Measurements from ENCODE around the gene DNM3. TPM values are rescaled to one million over a fixed set of nuclear protein-coding genes. Genes with fewer than 3 reads are reported as not detected.

The DNM3 gene
- total and polyA plus RNA-seq, 2 experiments from 2014 or later = 5.2 to 12.2 TPM

- TF ChIP-seq, protein P1, sequence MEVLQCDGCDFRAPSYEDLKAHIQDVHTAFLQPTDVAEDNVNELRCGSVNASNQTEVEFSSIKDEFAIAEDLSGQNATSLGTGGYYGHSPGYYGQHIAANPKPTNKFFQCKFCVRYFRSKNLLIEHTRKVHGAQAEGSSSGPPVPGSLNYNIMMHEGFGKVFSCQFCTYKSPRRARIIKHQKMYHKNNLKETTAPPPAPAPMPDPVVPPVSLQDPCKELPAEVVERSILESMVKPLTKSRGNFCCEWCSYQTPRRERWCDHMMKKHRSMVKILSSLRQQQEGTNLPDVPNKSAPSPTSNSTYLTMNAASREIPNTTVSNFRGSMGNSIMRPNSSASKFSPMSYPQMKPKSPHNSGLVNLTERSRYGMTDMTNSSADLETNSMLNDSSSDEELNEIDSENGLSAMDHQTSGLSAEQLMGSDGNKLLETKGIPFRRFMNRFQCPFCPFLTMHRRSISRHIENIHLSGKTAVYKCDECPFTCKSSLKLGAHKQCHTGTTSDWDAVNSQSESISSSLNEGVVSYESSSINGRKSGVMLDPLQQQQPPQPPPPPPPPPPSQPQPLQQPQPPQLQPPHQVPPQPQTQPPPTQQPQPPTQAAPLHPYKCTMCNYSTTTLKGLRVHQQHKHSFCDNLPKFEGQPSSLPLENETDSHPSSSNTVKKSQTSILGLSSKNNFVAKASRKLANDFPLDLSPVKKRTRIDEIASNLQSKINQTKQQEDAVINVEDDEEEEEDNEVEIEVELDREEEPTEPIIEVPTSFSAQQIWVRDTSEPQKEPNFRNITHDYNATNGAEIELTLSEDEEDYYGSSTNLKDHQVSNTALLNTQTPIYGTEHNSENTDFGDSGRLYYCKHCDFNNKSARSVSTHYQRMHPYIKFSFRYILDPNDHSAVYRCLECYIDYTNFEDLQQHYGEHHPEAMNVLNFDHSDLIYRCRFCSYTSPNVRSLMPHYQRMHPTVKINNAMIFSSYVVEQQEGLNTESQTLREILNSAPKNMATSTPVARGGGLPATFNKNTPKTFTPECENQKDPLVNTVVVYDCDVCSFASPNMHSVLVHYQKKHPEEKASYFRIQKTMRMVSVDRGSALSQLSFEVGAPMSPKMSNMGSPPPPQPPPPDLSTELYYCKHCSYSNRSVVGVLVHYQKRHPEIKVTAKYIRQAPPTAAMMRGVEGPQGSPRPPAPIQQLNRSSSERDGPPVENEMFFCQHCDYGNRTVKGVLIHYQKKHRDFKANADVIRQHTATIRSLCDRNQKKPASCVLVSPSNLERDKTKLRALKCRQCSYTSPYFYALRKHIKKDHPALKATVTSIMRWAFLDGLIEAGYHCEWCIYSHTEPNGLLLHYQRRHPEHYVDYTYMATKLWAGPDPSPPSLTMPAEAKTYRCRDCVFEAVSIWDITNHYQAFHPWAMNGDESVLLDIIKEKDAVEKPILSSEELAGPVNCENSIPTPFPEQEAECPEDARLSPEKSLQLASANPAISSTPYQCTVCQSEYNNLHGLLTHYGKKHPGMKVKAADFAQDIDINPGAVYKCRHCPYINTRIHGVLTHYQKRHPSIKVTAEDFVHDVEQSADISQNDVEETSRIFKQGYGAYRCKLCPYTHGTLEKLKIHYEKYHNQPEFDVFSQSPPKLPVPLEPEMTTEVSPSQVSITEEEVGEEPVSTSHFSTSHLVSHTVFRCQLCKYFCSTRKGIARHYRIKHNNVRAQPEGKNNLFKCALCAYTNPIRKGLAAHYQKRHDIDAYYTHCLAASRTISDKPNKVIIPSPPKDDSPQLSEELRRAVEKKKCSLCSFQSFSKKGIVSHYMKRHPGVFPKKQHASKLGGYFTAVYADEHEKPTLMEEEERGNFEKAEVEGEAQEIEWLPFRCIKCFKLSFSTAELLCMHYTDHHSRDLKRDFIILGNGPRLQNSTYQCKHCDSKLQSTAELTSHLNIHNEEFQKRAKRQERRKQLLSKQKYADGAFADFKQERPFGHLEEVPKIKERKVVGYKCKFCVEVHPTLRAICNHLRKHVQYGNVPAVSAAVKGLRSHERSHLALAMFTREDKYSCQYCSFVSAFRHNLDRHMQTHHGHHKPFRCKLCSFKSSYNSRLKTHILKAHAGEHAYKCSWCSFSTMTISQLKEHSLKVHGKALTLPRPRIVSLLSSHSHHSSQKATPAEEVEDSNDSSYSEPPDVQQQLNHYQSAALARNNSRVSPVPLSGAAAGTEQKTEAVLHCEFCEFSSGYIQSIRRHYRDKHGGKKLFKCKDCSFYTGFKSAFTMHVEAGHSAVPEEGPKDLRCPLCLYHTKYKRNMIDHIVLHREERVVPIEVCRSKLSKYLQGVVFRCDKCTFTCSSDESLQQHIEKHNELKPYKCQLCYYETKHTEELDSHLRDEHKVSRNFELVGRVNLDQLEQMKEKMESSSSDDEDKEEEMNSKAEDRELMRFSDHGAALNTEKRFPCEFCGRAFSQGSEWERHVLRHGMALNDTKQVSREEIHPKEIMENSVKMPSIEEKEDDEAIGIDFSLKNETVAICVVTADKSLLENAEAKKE (CRISPR knock-in tag; IDR thresholded peaks at IDR 0.05) = no peak
- TF ChIP-seq ZNF114 (CRISPR knock-in tag; IDR thresholded peaks at IDR 0.05) = no peak
- TF ChIP-seq CTCF (conservative IDR thresholded peaks at IDR 0.05; ENCODE audit: low read depth in 2 of 2) = no peak
- TF ChIP-seq NANOG (IDR thresholded peaks at IDR 0.05; ENCODE audit: borderline replicate concordance) = no peak
- no peak for TF ChIP-seq STAT1 (IDR thresholded peaks at IDR 0.05; ENCODE audit: unreplicated experiment)
- TF ChIP-seq ZNF331 (CRISPR knock-in tag; IDR thresholded peaks at IDR 0.05; ENCODE audit: low read depth) = no peak
- TF ChIP-seq CREB1 (CRISPR knock-in tag; IDR thresholded peaks at IDR 0.05; ENCODE audit: low read depth) = no peak
- TF ChIP-seq EZH2phosphoT487 (IDR thresholded peaks at IDR 0.05; ENCODE audit: unreplicated experiment) = no peak
- TF ChIP-seq EZH2 (IDR thresholded peaks at IDR 0.05; ENCODE audit: low read depth, unreplicated experiment) = no peak
- TF ChIP-seq ETS1 (IDR thresholded peaks at IDR 0.05) = no peak
- no peak for TF ChIP-seq JUNB (IDR thresholded peaks at IDR 0.05; ENCODE audit: unreplicated experiment)
- TF ChIP-seq POLR2AphosphoS5 (IDR thresholded peaks at IDR 0.05; ENCODE audit: low read depth) = no peak
Measured at GRCh38 chr1:172276120-172276818, 435.0 kb downstream of the DNM3 start (continued).
